SK-N-SH treated with all-trans-retinoic acid at 6 μM for 48 hours (cell line): ENCODE results near the gene PCDHGB2.
"Not testable (repeated sequence)": the region's sequence is repeated elsewhere in the genome, so short reads cannot be mapped to it uniquely, and the experiment has no call there.

ENCODE experiments used
- ATAC-seq: fragments of 200-7000 bp; cut with Tn5 transposase; 3 replicates; pipeline ENCODE4 v1.9.1; 2020; ENCODE audit warnings: mild to moderate bottlenecking, moderate library complexity
- ARNTL ChIP-seq: fragments of 450-650 bp; formaldehyde crosslinking; IDR thresholded peaks from 2 replicates; pipeline ENCODE4 v1.5.0; 2020; ENCODE audit warnings: low read depth, mild to moderate bottlenecking, moderate library complexity, borderline replicate concordance
- BACH2 ChIP-seq: fragments of 250-450 bp; sonication (Bioruptor Pico); IDR thresholded peaks from 2 replicates; pipeline ENCODE4 v1.9.0; 2021; ENCODE audit warnings: mild to moderate bottlenecking, borderline replicate concordance
- CSDC2 ChIP-seq: fragments of 250-450 bp; sonication (Bioruptor Pico); IDR thresholded peaks from 2 replicates; pipeline ENCODE4 v1.5.0; 2020; ENCODE audit warnings: mild to moderate bottlenecking, moderate library complexity
- ESRRG ChIP-seq: fragments of 250-450 bp; sonication (Bioruptor Pico); IDR thresholded peaks from 2 replicates; pipeline ENCODE4 v1.6.1; 2021; ENCODE audit warnings: mild to moderate bottlenecking
- GLIS3 ChIP-seq: fragments of 250-450 bp; sonication (Bioruptor Pico); IDR thresholded peaks from 2 replicates; pipeline ENCODE4 v1.5.0; 2020; ENCODE audit warnings: mild to moderate bottlenecking, moderate library complexity
- ISL1 ChIP-seq: fragments of 250-450 bp; sonication (Bioruptor Pico); IDR thresholded peaks from 2 replicates; pipeline ENCODE4 v2.1.2; 2022; ENCODE audit warnings: mild to moderate bottlenecking, moderate library complexity
- OSR1 ChIP-seq: fragments of 250-450 bp; sonication (Bioruptor Pico); IDR thresholded peaks from 2 replicates; pipeline ENCODE4 v1.8.0; 2022; ENCODE audit warnings: moderate library complexity, mild to moderate bottlenecking, inconsistent platforms
- PPARA ChIP-seq: fragments of 250-450 bp; sonication (Bioruptor Pico); IDR thresholded peaks from 2 replicates; pipeline ENCODE4 v1.5.0; 2020; ENCODE audit warnings: mild to moderate bottlenecking, borderline replicate concordance
- RARB ChIP-seq: fragments of 250-450 bp; sonication (Bioruptor Pico); IDR thresholded peaks from 2 replicates; pipeline ENCODE4 v1.8.0; 2021; ENCODE audit warnings: mild to moderate bottlenecking, moderate library complexity
- SNAI2 ChIP-seq: fragments of 250-450 bp; sonication (Bioruptor Pico); IDR thresholded peaks from 2 replicates; pipeline ENCODE4 v1.5.0; 2020; ENCODE audit warnings: mild to moderate bottlenecking, moderate library complexity
- TCF4 ChIP-seq: fragments of 250-450 bp; sonication (Bioruptor Pico); IDR thresholded peaks from 2 replicates; pipeline ENCODE4 v1.8.0; 2021; ENCODE audit warnings: mild to moderate bottlenecking, moderate library complexity, borderline replicate concordance
- TOX ChIP-seq: fragments of 250-450 bp; sonication (Bioruptor Pico); IDR thresholded peaks from 2 replicates; pipeline ENCODE4 v1.8.0; 2021; ENCODE audit warnings: mild to moderate bottlenecking, moderate library complexity, borderline replicate concordance
- TSHZ2 ChIP-seq: fragments of 250-450 bp; sonication (Bioruptor Pico); IDR thresholded peaks from 2 replicates; pipeline ENCODE4 v1.5.0; 2020; ENCODE audit warnings: mild to moderate bottlenecking, moderate library complexity
- ZC3H10 ChIP-seq: fragments of 250-450 bp; sonication (Bioruptor Pico); IDR thresholded peaks from 2 replicates; pipeline ENCODE4 v1.5.1; 2021; ENCODE audit warnings: mild to moderate bottlenecking, moderate library complexity
- ZFP3 ChIP-seq: fragments of 250-450 bp; sonication (Bioruptor Pico); IDR thresholded peaks from 2 replicates; pipeline ENCODE4 v1.5.0; 2020; ENCODE audit warnings: mild to moderate bottlenecking, moderate library complexity
- ZFP30 ChIP-seq: fragments of 450-650 bp; formaldehyde crosslinking; IDR thresholded peaks from 2 replicates; pipeline ENCODE4 v1.5.0; 2022; ENCODE audit warnings: mild to moderate bottlenecking, moderate library complexity
- ZNF565 ChIP-seq: fragments of 450-650 bp; formaldehyde crosslinking; conservative IDR thresholded peaks from 2 replicates; pipeline ENCODE4 v1.5.0; 2020; ENCODE audit warnings: low read depth, mild to moderate bottlenecking, moderate library complexity
- ZNF70 ChIP-seq: fragments of 450-650 bp; formaldehyde crosslinking; IDR thresholded peaks from 2 replicates; pipeline ENCODE4 v1.5.0; 2020; ENCODE audit warnings: mild to moderate bottlenecking, moderate library complexity
- ZNF8 ChIP-seq: fragments of 450-650 bp; formaldehyde crosslinking; IDR thresholded peaks from 2 replicates; pipeline ENCODE4 v1.5.0; 2020; ENCODE audit warnings: mild to moderate bottlenecking, moderate library complexity
- TF ChIP-seq, protein P1 (sequence below): fragments of 250-450 bp; sonication (Bioruptor Pico); IDR thresholded peaks from 2 replicates; pipeline ENCODE4 v1.5.1; 2020; ENCODE audit warnings: low read depth, mild to moderate bottlenecking, moderate library complexity
- TF ChIP-seq, protein P2 (sequence below): fragments of 250-450 bp; sonication (Bioruptor Pico); IDR thresholded peaks from 2 replicates; pipeline ENCODE4 v1.8.0; 2021; ENCODE audit warnings: low read depth, mild to moderate bottlenecking, moderate library complexity, borderline replicate concordance
- TF ChIP-seq, protein P3 (sequence below): fragments of 250-450 bp; sonication (Bioruptor Pico); IDR thresholded peaks from 2 replicates; pipeline ENCODE4 v1.5.1; 2021; ENCODE audit warnings: mild to moderate bottlenecking, moderate library complexity

PCDHGB2 gene

GRCh38 chr5:141384471-141385267 is 24.9 kb downstream of the PCDHGB2 start:
- TF ChIP-seq ZC3H10 (no peak), ISL1 (no peak), ESRRG (CRISPR knock-in tag) (no peak), BACH2 (CRISPR knock-in tag) (no peak), TSHZ2 (CRISPR knock-in tag) (no peak), ARNTL (CRISPR knock-in tag) (no peak), ZNF70 (CRISPR knock-in tag) (no peak), SNAI2 (CRISPR knock-in tag) (no peak), GLIS3 (CRISPR knock-in tag) (no peak), TCF4 (CRISPR knock-in tag) (no peak), ZNF8 (no peak), ZNF565 (CRISPR knock-in tag) (no peak), TOX (no peak), ZFP3 (CRISPR knock-in tag) (no peak), RARB (CRISPR knock-in tag) (no peak), OSR1 (CRISPR knock-in tag) (no peak), PPARA (CRISPR knock-in tag) (no peak)
- TF ChIP-seq, protein P1, sequence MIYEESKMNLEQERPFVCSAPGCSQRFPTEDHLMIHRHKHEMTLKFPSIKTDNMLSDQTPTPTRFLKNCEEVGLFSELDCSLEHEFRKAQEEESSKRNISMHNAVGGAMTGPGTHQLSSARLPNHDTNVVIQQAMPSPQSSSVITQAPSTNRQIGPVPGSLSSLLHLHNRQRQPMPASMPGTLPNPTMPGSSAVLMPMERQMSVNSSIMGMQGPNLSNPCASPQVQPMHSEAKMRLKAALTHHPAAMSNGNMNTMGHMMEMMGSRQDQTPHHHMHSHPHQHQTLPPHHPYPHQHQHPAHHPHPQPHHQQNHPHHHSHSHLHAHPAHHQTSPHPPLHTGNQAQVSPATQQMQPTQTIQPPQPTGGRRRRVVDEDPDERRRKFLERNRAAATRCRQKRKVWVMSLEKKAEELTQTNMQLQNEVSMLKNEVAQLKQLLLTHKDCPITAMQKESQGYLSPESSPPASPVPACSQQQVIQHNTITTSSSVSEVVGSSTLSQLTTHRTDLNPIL (CRISPR knock-in tag), result no peak
- TF ChIP-seq, protein P2, sequence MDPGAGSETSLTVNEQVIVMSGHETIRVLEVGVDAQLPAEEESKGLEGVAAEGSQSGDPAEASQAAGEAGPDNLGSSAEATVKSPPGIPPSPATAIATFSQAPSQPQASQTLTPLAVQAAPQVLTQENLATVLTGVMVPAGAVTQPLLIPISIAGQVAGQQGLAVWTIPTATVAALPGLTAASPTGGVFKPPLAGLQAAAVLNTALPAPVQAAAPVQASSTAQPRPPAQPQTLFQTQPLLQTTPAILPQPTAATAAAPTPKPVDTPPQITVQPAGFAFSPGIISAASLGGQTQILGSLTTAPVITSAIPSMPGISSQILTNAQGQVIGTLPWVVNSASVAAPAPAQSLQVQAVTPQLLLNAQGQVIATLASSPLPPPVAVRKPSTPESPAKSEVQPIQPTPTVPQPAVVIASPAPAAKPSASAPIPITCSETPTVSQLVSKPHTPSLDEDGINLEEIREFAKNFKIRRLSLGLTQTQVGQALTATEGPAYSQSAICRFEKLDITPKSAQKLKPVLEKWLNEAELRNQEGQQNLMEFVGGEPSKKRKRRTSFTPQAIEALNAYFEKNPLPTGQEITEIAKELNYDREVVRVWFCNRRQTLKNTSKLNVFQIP (CRISPR knock-in tag), result no peak
- TF ChIP-seq, protein P3, sequence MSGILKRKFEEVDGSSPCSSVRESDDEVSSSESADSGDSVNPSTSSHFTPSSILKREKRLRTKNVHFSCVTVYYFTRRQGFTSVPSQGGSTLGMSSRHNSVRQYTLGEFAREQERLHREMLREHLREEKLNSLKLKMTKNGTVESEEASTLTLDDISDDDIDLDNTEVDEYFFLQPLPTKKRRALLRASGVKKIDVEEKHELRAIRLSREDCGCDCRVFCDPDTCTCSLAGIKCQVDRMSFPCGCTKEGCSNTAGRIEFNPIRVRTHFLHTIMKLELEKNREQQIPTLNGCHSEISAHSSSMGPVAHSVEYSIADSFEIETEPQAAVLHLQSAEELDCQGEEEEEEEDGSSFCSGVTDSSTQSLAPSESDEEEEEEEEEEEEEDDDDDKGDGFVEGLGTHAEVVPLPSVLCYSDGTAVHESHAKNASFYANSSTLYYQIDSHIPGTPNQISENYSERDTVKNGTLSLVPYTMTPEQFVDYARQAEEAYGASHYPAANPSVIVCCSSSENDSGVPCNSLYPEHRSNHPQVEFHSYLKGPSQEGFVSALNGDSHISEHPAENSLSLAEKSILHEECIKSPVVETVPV (CRISPR knock-in tag), result no peak
- TF ChIP-seq, all 23 proteins: peak for 0
- ATAC-seq, result no peak

DNA sequence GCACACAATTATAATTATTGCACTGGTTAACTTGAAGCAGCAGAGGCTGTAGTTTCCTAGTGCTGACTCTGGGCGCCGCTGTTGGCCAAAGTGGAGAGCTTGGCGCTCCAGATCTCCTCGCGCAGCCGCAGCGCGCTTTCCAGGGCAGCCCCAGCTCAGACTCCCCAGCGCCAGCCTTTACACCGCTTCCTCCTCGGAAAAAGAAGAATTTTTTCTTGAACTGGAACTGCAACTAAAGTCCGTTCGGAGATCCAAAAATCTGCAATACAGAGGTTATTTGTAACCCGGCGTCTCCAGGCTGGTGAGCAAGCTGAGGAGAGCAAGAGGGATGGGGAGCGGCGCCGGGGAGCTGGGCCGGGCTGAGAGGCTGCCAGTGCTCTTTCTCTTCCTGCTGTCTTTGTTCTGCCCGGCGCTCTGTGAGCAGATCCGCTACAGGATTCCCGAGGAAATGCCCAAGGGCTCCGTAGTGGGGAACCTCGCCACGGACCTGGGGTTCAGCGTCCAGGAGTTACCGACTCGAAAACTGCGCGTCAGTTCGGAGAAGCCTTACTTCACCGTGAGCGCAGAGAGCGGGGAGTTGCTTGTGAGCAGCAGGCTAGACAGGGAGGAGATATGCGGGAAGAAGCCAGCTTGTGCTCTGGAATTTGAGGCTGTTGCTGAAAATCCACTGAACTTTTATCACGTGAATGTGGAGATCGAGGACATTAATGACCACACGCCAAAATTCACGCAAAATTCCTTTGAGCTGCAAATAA is 27.9 kb downstream of the PCDHGB2 start, which contains the start of gene PCDHGB4:
TSS of gene PCDHGB4 (plus strand) at position 142 of the 755 bp plus-strand sequence. CDS start at position 329, 187 bp downstream.
- ATAC-seq, result not testable (repeated sequence)

GRCh38 chr5:141388661-141389060 is 28.9 kb downstream of the PCDHGB2 start:
- ATAC-seq, result no peak
- no peak for TF ChIP-seq RARB (CRISPR knock-in tag)
- TF ChIP-seq, protein P2 (CRISPR knock-in tag), result no peak
- no peak for TF ChIP-seq ZFP3 (CRISPR knock-in tag)
- TF ChIP-seq, protein P3 (CRISPR knock-in tag), result no peak
- no peak for TF ChIP-seq ISL1
- TF ChIP-seq TOX, result no peak
- no peak for TF ChIP-seq GLIS3 (CRISPR knock-in tag)
- no peak for TF ChIP-seq TCF4 (CRISPR knock-in tag)
- no peak for TF ChIP-seq CSDC2 (CRISPR knock-in tag)
- TF ChIP-seq ZFP30, result no peak
- TF ChIP-seq ZNF8, result no peak
- no peak for TF ChIP-seq ARNTL (CRISPR knock-in tag)
- TF ChIP-seq TSHZ2 (CRISPR knock-in tag), result no peak
- TF ChIP-seq ZNF565 (CRISPR knock-in tag), result no peak
